ENCODE measurements around the gene ADARB2. TPM values are rescaled to one million over a fixed set of nuclear protein-coding genes. Genes with fewer than 3 reads are reported as not detected.

The ADARB2 gene
- total RNA-seq, 2 donors from 2014 or later = 0.27 TPM; not detected in 1

DNA sequence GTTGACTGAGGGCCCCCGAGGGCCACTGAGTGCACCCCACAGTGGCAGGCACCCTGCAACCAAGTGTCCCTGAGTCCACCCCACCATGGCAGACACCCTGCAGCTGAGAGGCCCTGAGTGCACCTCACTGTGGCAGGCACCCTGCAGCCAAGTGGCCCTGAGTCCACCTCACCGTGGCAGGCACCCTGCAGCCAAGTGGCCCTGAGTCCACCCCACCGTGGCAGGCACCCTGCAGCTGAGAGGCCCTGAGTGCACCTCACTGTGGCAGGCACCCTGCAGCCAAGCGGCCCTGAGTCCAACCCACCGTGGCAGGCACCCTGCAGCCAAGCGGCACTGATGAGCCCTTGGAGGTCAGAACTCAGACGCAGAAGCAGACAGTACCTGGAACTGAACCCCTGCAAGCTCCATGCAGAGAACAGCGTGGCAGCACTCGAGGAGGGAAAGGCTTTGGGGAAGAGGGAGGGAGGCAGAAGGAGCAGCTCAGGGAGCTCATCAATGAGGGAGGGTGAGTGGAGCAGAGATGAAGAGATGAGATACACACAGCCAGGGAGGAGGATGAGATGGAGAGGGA lies 524.7 kb downstream of the ADARB2 start:
- ATAC-seq = no peak
- no peak for DNase-seq
- intact Hi-C loops (cut with DNase I) = no loop called here

DNA sequence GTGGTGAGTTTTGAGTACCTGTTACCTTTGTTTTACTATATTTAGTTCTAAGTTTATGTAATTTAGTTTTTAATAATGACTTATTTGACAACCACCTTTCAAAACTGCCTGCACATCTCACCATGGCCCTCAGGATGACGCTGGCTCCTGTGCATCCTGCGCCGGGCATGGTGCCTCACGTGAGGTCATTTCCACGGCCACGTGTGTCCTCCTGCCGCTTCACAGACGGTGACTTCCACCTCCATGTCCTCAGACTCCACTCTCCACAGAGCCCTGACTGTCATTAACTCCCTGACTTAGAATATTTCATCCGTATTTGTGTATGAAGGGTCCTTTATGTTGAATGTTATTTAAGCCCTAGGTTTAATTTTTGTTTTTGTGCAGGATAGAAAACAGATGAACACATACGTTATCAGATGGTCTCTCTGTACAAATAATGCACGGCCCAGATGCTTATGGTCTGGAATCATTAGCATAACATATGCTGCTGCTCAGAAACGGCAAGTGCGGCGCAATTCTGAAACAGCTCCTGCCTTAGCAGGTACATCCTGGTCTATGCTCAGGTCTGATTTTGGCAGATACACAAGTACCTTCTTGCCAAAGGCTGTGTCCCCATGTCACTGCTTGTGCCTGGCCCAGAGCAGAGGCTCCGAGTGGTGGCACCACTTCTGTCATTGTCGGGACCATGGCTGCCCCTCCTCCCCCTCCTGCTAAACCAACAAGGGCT lies 525.3 kb downstream of the ADARB2 start:
- no peak for ATAC-seq
- DNase-seq = no peak
- intact Hi-C loops (cut with DNase I) = no loop called here

DNA sequence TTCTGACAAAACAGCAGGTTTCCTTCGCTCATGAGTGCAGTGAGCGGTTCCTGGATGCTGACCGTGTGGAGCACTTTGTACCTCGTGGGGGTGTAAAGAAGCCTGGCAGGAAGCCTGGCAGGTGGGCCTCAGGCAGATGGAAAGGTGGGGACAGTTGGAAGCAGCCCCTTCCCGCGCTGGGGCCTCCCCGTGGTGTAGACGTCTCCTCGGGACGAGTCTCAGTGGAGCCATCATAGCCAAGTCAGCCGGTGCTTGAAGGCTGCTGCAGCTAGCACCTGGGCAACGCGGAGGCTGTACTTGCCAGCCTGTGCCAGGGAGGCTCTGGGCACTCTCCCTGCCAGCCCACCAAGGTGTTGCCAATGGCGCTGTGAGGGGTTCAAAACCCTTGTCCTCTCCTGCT lies 526.7 kb downstream of the ADARB2 start:
- no peak for DNase-seq

DNA sequence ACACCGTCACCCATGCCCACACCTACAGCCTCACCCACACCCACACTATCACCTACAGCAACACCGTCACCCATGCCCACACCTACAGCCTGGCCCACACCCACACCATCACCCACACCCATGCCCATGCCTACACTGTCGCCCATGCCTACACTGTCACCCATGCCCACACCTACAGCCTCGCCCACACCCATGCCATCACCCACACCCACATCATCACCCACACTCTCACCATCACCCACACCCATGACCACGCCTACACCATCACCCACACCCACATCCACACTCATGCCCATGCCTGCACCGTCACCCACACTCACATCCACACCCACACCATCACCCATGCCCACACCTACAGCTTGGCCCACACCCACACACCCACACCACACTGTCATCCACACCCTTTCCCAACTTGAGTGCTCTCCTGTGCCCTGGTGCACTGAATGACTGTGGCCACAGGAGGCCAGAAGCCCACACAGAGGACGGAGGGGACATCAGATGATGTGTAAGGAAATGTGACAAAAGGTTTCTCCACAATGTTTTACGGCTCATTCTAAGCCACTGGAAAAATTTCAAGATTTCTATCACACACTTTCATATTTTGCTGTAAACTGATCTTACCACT lies 527.9 kb downstream of the ADARB2 start:
- intact Hi-C loops (cut with DNase I) = no loop called here
- DNase-seq = no peak
- no peak for ATAC-seq

More for the DNA sequence above, 526.7 kb downstream of the ADARB2 start:
- intact Hi-C loops (cut with DNase I) = no loop called here
- no peak for ATAC-seq

DNA sequence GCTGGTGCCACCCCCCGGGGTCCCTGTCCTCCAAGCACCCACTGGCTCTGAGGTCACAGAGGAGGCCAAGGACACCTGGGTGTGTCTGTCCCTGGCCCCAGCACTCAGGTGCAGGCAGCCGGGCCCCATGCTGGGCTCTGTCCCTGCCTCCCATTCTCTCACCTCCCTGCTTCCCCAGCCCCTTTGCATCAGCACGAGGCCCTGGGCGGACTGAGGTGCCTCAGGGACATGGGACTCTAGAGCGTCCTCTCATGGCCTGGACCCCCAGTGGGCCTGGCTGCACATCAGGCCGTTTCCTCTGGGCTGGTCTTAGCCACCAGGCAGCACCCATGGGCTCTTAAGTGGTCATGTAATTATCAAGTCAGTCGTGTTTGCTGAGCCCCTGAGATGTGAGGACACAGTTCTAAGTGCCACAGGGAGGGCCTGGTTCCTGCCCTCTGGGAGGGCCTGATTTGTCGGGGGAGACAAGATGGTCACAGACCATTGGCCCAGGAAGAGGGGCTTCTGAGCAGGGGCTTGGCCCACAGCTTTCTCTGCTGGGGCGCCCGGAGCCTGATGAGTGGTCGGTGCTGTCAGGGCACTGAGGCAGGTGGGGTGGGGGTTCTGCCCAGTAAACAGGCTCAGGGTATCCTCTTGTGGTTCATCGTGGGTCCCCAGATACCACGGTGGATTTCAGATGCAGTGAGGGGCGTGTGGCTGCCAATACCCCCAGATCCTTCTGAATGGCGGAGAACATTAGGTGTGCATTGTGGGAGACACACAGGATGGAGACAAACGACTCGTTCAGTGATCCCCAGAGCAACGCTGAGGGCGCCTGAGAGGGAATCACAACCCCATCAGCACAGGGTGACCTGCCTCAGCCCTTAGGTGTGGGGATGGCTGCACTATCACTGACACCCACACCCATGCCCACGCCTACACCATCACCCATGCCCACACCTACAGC lies 528.7 kb downstream of the ADARB2 start:
- ATAC-seq (no peak), DNase-seq (no peak)
- intact Hi-C loops (cut with DNase I) = no loop called here

GRCh38 chr10:1206601-1207000 lies 530.7 kb downstream of the ADARB2 start:
- intact Hi-C loops (cut with DNase I) = no loop called here
- DNase-seq (no peak), ATAC-seq (no peak)

DNA sequence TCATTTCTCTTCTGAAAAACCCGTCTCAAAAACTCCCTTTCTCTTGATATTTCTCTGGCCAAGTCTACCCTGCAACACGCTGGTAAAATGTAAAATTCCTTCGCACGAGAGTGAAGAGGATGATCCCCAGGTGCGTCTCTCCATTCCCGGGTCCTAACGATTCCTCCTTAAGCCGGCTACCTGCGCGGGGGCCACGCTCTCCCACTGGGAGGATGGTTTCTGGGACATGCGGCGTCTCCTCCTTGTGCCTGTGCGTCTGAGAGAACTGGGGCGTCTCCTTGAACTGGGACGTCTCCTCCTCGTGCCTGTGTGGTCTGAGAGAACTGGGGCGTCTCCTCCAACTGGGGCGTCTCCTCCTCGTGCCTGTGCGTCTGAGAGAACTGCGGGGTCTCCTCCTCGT lies 531.2 kb downstream of the ADARB2 start:
- no peak for ATAC-seq
- intact Hi-C loops (cut with DNase I) = no loop called here
- DNase-seq = no peak

DNA sequence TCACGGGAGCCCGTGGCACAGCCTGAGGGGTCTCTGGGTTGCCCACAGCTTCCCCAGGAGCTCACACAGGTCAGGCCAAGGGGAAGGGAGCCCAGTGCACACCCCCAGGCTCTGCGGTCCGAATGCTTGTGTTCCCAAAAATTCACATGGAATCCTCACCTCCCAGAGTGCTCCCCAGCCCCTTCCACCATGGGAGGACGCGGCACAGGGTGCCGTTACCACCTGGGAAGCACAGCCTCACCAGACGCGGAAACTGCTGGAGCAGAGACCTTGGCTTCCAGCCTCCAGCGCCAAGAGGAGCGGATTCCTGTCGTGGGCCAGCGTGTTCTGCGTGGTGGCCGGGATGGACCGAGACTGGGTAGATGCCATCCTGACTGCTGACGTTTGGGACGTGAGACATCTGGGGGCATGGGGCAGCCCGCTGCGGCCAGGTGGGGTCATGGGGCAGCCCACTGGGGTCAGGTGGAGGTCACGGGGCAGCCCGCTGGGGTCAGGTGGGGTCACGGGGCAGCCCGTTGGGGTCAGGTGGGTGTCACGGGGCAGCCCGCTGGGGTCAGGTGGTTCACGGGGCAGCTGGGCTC lies 531.8 kb downstream of the ADARB2 start:
- ATAC-seq (no peak), DNase-seq (no peak)
- intact Hi-C loops (cut with DNase I) = no loop called here

DNA sequence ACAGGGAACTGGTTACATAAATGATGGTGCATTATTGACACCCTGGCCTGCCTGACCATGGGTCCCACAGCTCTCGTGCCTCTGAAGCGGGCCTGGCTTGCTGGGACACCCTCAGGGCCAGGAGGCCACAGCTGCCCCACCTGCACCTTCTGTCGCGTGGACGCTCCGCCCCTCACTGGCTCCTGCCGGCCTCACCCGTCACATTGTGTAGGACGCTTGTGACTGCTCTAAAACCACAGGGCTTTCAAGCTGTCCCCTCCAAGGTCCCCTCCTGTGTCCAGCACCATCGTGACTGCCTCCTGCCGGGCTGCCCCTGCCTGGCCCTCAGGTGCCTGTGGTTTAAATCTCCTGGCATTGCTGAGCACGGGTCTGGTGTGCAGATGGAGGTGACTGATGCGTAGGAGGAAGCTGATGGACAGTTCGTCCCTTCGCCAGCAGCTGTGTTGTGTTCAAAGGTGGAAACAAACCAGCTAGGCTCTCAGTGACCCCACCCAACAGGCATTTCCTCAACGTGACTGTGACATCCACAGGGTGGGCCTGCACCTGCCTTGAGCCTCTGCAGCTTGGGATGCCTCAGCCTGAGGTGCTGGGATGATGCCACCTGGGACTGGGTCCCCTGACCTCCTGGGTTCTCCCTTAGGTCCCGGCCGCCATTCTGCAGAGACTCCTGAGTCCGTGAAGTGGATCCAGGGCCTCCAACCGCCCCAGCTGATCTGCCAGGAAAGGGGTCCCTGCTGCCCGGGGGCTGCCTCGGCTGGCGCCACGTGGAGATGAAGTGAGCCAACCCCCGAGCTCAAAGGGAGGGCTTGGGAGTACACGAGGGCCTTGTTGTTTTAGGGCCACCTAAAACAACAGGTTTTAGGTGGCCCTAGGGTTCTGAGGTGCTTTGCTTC lies 532.6 kb downstream of the ADARB2 start:
- no peak for DNase-seq
- no peak for ATAC-seq
- intact Hi-C loops (cut with DNase I) = no loop called here

GRCh38 chr10:1203704-1204103 lies 533.6 kb downstream of the ADARB2 start:
- intact Hi-C loops (cut with DNase I) = no loop called here
- DNase-seq = no peak

GRCh38 chr10:1203216-1203615 lies 534.1 kb downstream of the ADARB2 start:
- intact Hi-C loops (cut with DNase I) = no loop called here
- ATAC-seq = no peak

More at GRCh38 chr10:1203704-1204103, 533.6 kb downstream of the ADARB2 start:
- no peak for ATAC-seq

GRCh38 chr10:1202343-1202742 lies 535.0 kb downstream of the ADARB2 start:
- intact Hi-C loops (cut with DNase I) = no loop called here

More at GRCh38 chr10:1203216-1203615, 534.1 kb downstream of the ADARB2 start:
- DNase-seq = no peak

GRCh38 chr10:1200866-1201807 lies 536.2 kb downstream of the ADARB2 start:
- intact Hi-C loops (cut with DNase I) = no loop called here
- no peak for ATAC-seq
- no peak for DNase-seq

More at GRCh38 chr10:1202343-1202742, 535.0 kb downstream of the ADARB2 start:
- ATAC-seq (no peak), DNase-seq (no peak)

- ATAC-seq = no peak
- DNase-seq = no peak
Measured at GRCh38 chr10:1199897-1200721, 537.2 kb downstream of the ADARB2 start.

GRCh38 chr10:1199345-1199673 lies 538.0 kb downstream of the ADARB2 start:
- no peak for ATAC-seq
- DNase-seq = no peak

More at GRCh38 chr10:1199897-1200721, 537.2 kb downstream of the ADARB2 start:
- intact Hi-C loops (cut with DNase I) = no loop called here

More at GRCh38 chr10:1199345-1199673, 538.0 kb downstream of the ADARB2 start:
- intact Hi-C loops (cut with DNase I) = no loop called here

Measured in left cardiac atrium (tissue), 4 donors.